ENCODE measurements around the gene PEX19. TPM values are rescaled to one million over a fixed set of nuclear protein-coding genes. Genes with fewer than 3 reads are reported as not detected.

The PEX19 gene
- polyA plus RNA-seq, 2 of the 4 experiments (the other 2 are of a cell fraction), result 25.1 to 56.7 TPM

- WGBS (ENCODE audit: missing lambda C conversion rate), result 2% methylated on average over 8 of the region's 8 CpGs
- ChIA-PET CTCF (interaction anchor here (0.9 to 7.1 kb wide), 9 partner anchors 9 to 160 kb away, joined by 3 to 63 read pairs (median 6); no protein-coding TSS in a partner anchor), POLR2A (interaction anchor here (0.9 to 3.7 kb wide), 2 partner anchors 10 to 112 kb away, joined by 3 to 22 read pairs; no protein-coding TSS in a partner anchor)
- peak; percentile 72 to 89 for DNase-seq (ENCODE audit: low read depth in 1 of 2, low spot score in 1 of 2)
- peak overlapping the region; percentile 96 to 99 for H3K27ac ChIP-seq
- no peaks in the 10 kb centered on the region for H3K9me3 ChIP-seq
- FAIRE-seq, result no peak
- H3K4me2 ChIP-seq, result peak overlapping the region; percentile 92
- no peak for TF ChIP-seq FOSL2 (IDR thresholded peaks at IDR 0.05)
- peak; percentile 64 for TF ChIP-seq FOSL2 (CRISPR knock-in tag; IDR thresholded peaks at IDR 0.05)
- 0 out of 5 replicates have a peak, but pooled peaks of 1 of the 2 experiments have one; percentile 21 for TF ChIP-seq JUN (IDR thresholded peaks at IDR 0.05)
- no peak for TF ChIP-seq SMC3 (IDR thresholded peaks at IDR 0.05)
- TF ChIP-seq RAD21 (conservative IDR thresholded peaks at IDR 0.05 in 1 of 2, IDR thresholded peaks at IDR 0.05 in 1 of 2), result no peak
- peak overlapping the region; percentile 83 for H3K4me3 ChIP-seq
- ATAC-seq, result peak; percentile 66 to 72; a peak in 5 of 6 replicates
- H3K4me1 ChIP-seq, result peaks cover 42% of the 10 kb centered on the region
Observed at GRCh38 chr1:160261556-160261892, 23.4 kb downstream of the PEX19 start.

- ChIA-PET CTCF (interaction anchor here (0.9 to 7.1 kb wide), 7 partner anchors 8 to 214 kb away, joined by 3 to 63 read pairs (median 6); no protein-coding TSS in a partner anchor), POLR2A (interaction anchor here (0.8 to 3.7 kb wide), 2 partner anchors 9 to 140 kb away, joined by 3 to 22 read pairs; partner anchors contain the start of gene VANGL2)
- Histone ChIP-seq H3K9me3 (no peaks in the 10 kb centered on the region), H3K4me1 (peaks cover 45% of the 10 kb centered on the region), H3K4me3 (peak overlapping the region; percentile 83), H3K4me2 (peak overlapping the region; percentile 92), H3K27ac (peak overlapping the region; percentile 96 to 99)
- WGBS (ENCODE audit: missing lambda C conversion rate), result 61% methylated on average over 6 of the region's 6 CpGs
- no peak for TF ChIP-seq CEBPB (IDR thresholded peaks at IDR 0.05)
- TF ChIP-seq TP53 (CRISPR knock-in tag; IDR thresholded peaks at IDR 0.05), result no peak
- TF ChIP-seq BHLHE40 (IDR thresholded peaks at IDR 0.05; ENCODE audit: low read depth, low read length), result no peak
- TF ChIP-seq MAZ (IDR thresholded peaks at IDR 0.05; ENCODE audit: borderline replicate concordance, low read depth, low read length), result no peak
- no peak for TF ChIP-seq FOSB (CRISPR knock-in tag; IDR thresholded peaks at IDR 0.05)
- TF ChIP-seq JUNB (IDR thresholded peaks at IDR 0.05), result no peak
- TF ChIP-seq HMGXB4 (CRISPR knock-in tag; IDR thresholded peaks at IDR 0.05; ENCODE audit: borderline replicate concordance), result no peak
- TF ChIP-seq RCOR1 (IDR thresholded peaks at IDR 0.05; ENCODE audit: low read depth, low read length), result no peak
- TF ChIP-seq RARB (CRISPR knock-in tag; IDR thresholded peaks at IDR 0.05), result no peak
- DNase-seq (ENCODE audit: low read depth in 1 of 2, low spot score in 1 of 2) (no peak), ATAC-seq (no peak), FAIRE-seq (no peak)
Observed at GRCh38 chr1:160260406-160261382, 24.2 kb downstream of the PEX19 start.

GRCh38 chr1:160258177-160258798, 26.6 kb downstream of the PEX19 start:
- ChIA-PET CTCF (interaction anchor here (1.0 to 12.4 kb wide), 5 partner anchors 17 to 153 kb away, joined by 3 to 203 read pairs (median 11); partner anchors contain the start of gene CASQ1), POLR2A (no interaction called here)
- Histone ChIP-seq H3K4me2 (no peak overlapping the region), H3K4me1 (peaks cover 45% of the 10 kb centered on the region), H3K27ac (no peak overlapping the region), H3K9me3 (no peaks in the 10 kb centered on the region), H3K4me3 (no peak overlapping the region)
- FAIRE-seq (no peak), DNase-seq (ENCODE audit: low read depth in 1 of 2, low spot score in 1 of 2) (no peak), ATAC-seq (no peak)
- TF ChIP-seq HOXB13 (CRISPR knock-in tag; IDR thresholded peaks at IDR 0.05; ENCODE audit: low read depth) (no peak), REST (IDR thresholded peaks at IDR 0.05) (no peak)
- WGBS (ENCODE audit: missing lambda C conversion rate), result 94% methylated on average over 7 of the region's 7 CpGs
